Spleen (tissue), 11 donors: Measurements from ENCODE around the gene NFATC1. TPM values are rescaled to one million over a fixed set of nuclear protein-coding genes. Genes with fewer than 3 reads are reported as not detected.

ENCODE experiments used
- DNase-seq: peaks from one replicate; pipeline ENCODE4 v3.0.0-alpha.2; 2020
- H3K27ac ChIP-seq, 8 donors: fragments of 200-600 bp; sonication (generic) in 7 of 8; 1 replicate in 4 of 8; 2 replicates in 4 of 8; pipeline versions ENCODE4 v1.5.0 to v1.8.0; 2016 to 2021; ENCODE audit warnings: inconsistent platforms in 4 of 8, mild to moderate bottlenecking in 4 of 8, moderate library complexity in 1 of 8
- H3K27me3 ChIP-seq, 7 donors: fragments of 200-600 bp; sonication (generic) in 6 of 7; replicated peaks in 1 of 7; 1 replicate in 4 of 7; 2 replicates in 3 of 7; pipeline versions ENCODE4 v1.5.0 to v1.8.0; 2016 to 2021; ENCODE audit warnings: inconsistent platforms in 3 of 7, mild to moderate bottlenecking in 1 of 7
- H3K36me3 ChIP-seq, 6 donors: fragments of 200-600 bp; sonication (generic) in 5 of 6; 1 replicate in 4 of 6; 2 replicates in 2 of 6; pipeline versions ENCODE4 v1.5.0 to v1.8.0; 2016 to 2021; ENCODE audit warnings: inconsistent platforms in 2 of 6
- H3K4me1 ChIP-seq, 6 donors: fragments of 200-600 bp; sonication (generic) in 5 of 6; 1 replicate in 3 of 6; 2 replicates in 3 of 6; pipeline versions ENCODE4 v1.5.0 to v1.8.0; 2016 to 2021; ENCODE audit warnings: inconsistent platforms in 3 of 6
- H3K4me3 ChIP-seq, 8 donors: fragments of 200-600 bp; sonication (generic) in 7 of 8; 1 replicate in 4 of 8; 2 replicates in 4 of 8; pipeline versions ENCODE4 v1.5.0 to v1.8.0; 2016 to 2021; ENCODE audit warnings: inconsistent platforms in 4 of 8, mild to moderate bottlenecking in 4 of 8, moderate library complexity in 2 of 8
- H3K9me3 ChIP-seq, 8 donors: fragments of 200-600 bp; sonication (generic) in 7 of 8; 1 replicate in 4 of 8; 2 replicates in 4 of 8; pipeline versions ENCODE4 v1.5.0 to v1.8.0; 2016 to 2021; ENCODE audit warnings: inconsistent platforms in 4 of 8
- CTCF ChIP-seq, 11 experiments: fragments of 200-600 bp in 7 of 11; fragments of 450-650 bp in 4 of 11; sonication (generic) in 4 of 11; IDR thresholded peaks in 8 of 11; conservative IDR thresholded peaks in 3 of 11; 1 replicate in 7 of 11; 2 replicates in 4 of 11; pipeline versions ENCODE4 v1.4.0 to v1.8.0; 2016 to 2021; ENCODE audit warnings: antibody characterized with exemption in 11 of 11, inconsistent platforms in 4 of 11, mild to moderate bottlenecking in 1 of 11
- POLR2A ChIP-seq, 3 donors: fragments of 450-650 bp; IDR thresholded peaks; one replicate each; pipeline ENCODE4 v1.5.1; 2017; ENCODE audit warnings: antibody characterized with exemption in 3 of 3, mild to moderate bottlenecking in 1 of 3
- POLR2AphosphoS5 ChIP-seq, 3 donors: sonication (generic); formaldehyde crosslinking; IDR thresholded peaks; one replicate each; pipeline ENCODE4 v1.5.1; 2017; ENCODE audit warnings: antibody characterized with exemption in 3 of 3
- WGBS, 5 donors: extraction: QIAGEN DNeasy Blood & Tissue Kit in 3 of 5; methylation state at CpG; one replicate each; pipeline versions ENCODE4 v1.1.5 to v1.1.7; 2013 to 2018; 5-methylcytosine and 5-hydroxymethylcytosine counted together
- intact Hi-C: fragments of 100-400 bp; cut with DNase I; formaldehyde crosslinking; loops from one replicate; pipeline ENCODE4 v1.15.0; 2023; ENCODE audit warnings: low total_unique reads
- polyA plus RNA-seq, 3 donors: library from polyadenylated mRNA; stranded (reverse); fragments of 200-250 nt; gene quantifications; one replicate each; pipeline ENCODE4 v1.2.1, GENCODE V29; 2013
- total RNA-seq, 7 donors: library from RNA; depleted of rRNA in 3 of 7; stranded (reverse); fragments of >200 nt in 3 of 7; fragmentation: NEBNext Ultra II Directional in 4 of 7; extraction: Animal tissue kit (Norgen Biotek cat#: 25700) in 4 of 7; gene quantifications; one replicate each; pipeline versions ENCODE4 v1.1.0 to v1.2.1, GENCODE V29; 2016 to 2021
- donor health status: healthy with polysubstance abuse.
- donor health status: DM: no; HTN: no; CAD: no; lungs with moderate emphysema.
- donor health status: DM: no; HTN: no; CAD: no.
- donor health status: Bipolar disorder and iron deficiency.
- donor health status: healthy.
- donor health status: DM: no; HTN: no; CAD: no.
- donor health status: DM: yes; HTN: yes; CAD: no.

The NFATC1 gene
- total and polyA plus RNA-seq, 10 donors = 20.7 to 64.9 (median 47.4) TPM

- intact Hi-C loops = no loop called here
- Histone ChIP-seq H3K9me3 (no peaks in the 10 kb centered on the region), H3K27ac (peak overlapping the region in 7 of 8 donors; percentile 10 to 91 (median 81)), H3K27me3 (no peaks in the 10 kb centered on the region), H3K4me1 (peaks cover 7 to 81% (median 59%) of the 10 kb centered on the region in 6 donors), H3K4me3 (peak overlapping the region in 1 of 8 donors; percentile 37), H3K36me3 (peaks cover 0 to 95% (median 37%) of the 10 kb centered on the region in 6 donors)
- peak; percentile 74 to 84 (median 77) for TF ChIP-seq POLR2AphosphoS5 (IDR thresholded peaks at IDR 0.05)
- peak in 1 of 3 donors; percentile 54 for TF ChIP-seq POLR2A (IDR thresholded peaks at IDR 0.05)
- TF ChIP-seq CTCF (IDR thresholded peaks at IDR 0.05 in 8 of 11, conservative IDR thresholded peaks at IDR 0.05 in 3 of 11) = peak in 2 of 11 experiments; percentile 5 to 9
- DNase-seq = no peak
- 69 to 83% (median 72%) methylated on average over 18 to 31 of the region's 31 CpGs for WGBS, 5 donors
Observed at GRCh38 chr18:79460481-79461300, 65.0 kb downstream of the NFATC1 start.

DNA sequence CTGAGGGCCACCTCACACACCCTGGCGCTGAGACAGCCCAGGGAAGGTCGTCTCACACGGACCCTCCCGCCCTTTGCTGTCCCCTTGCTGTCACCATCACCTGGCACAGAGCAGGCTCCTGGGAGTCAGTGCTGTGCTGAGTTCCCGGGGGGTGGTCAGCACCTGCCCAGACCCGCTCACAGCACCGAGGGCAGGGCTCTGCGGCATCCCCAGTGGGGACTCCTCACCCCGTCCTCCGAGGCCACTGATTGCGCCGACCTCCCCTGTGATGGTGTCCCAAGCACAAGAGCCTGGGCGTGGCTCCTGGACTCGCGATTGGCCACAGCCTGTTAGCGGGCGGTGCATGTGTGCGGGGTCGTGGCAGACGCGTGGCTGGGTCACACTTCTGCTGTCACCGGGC lies 65.9 kb downstream of the NFATC1 start:
- Histone ChIP-seq H3K27ac (peak overlapping the region in 6 of 8 donors; percentile 10 to 91 (median 82)), H3K4me1 (peaks cover 7 to 91% (median 66%) of the 10 kb centered on the region in 6 donors), H3K36me3 (peaks cover 0 to 95% (median 30%) of the 10 kb centered on the region in 6 donors), H3K27me3 (no peaks in the 10 kb centered on the region), H3K4me3 (no peak overlapping the region), H3K9me3 (no peaks in the 10 kb centered on the region)
- 87 to 95% (median 92%) methylated on average over 16 to 22 of the region's 22 CpGs for WGBS, 5 donors
- intact Hi-C loops = no loop called here
- no peak for DNase-seq
- TF ChIP-seq CTCF (IDR thresholded peaks at IDR 0.05 in 8 of 11, conservative IDR thresholded peaks at IDR 0.05 in 3 of 11) (no peak), POLR2AphosphoS5 (IDR thresholded peaks at IDR 0.05) (peak in 1 of 3 donors; percentile 12), POLR2A (IDR thresholded peaks at IDR 0.05) (no peak)

- Histone ChIP-seq H3K4me3 (no peak overlapping the region), H3K27me3 (no peaks in the 10 kb centered on the region), H3K4me1 (peaks cover 2 to 96% (median 59%) of the 10 kb centered on the region in 6 donors), H3K36me3 (peaks cover 0 to 95% (median 33%) of the 10 kb centered on the region in 6 donors), H3K9me3 (no peaks in the 10 kb centered on the region), H3K27ac (peak overlapping the region in 3 of 8 donors; percentile 13 to 91 (median 26))
- TF ChIP-seq CTCF (IDR thresholded peaks at IDR 0.05 in 8 of 11, conservative IDR thresholded peaks at IDR 0.05 in 3 of 11) (no peak), POLR2A (IDR thresholded peaks at IDR 0.05) (no peak), POLR2AphosphoS5 (IDR thresholded peaks at IDR 0.05) (no peak)
- DNase-seq = no peak
- 75 to 91% (median 89%) methylated on average over 24 to 25 of the region's 25 CpGs for WGBS, 5 donors
- intact Hi-C loops = no loop called here
Observed at GRCh38 chr18:79463424-79463960, 67.8 kb downstream of the NFATC1 start.
